HCT116 (cell line): ENCODE results near the gene MTHFD1L.

ENCODE experiments used
- EZH2 ChIP-seq: fragments of 200-600 bp; sonication (generic); IDR thresholded peaks from 2 replicates; pipeline ENCODE4 v1.6.1; 2017; ENCODE audit warnings: antibody characterized with exemption, mixed run types
- POLR2A ChIP-seq: IDR thresholded peaks from 2 replicates; pipeline ENCODE4 v1.7.0; 2011; ENCODE audit warnings: borderline replicate concordance; ENCODE audit not compliant: insufficient read depth, insufficient read length; ENCODE audit errors: extremely low read depth
- POLR2AphosphoS5 ChIP-seq: IDR thresholded peaks from 2 replicates; pipeline ENCODE4 v1.6.1; 2011; ENCODE audit warnings: mild to moderate bottlenecking, low read depth, low read length, moderate library complexity
- RAD21 ChIP-seq: IDR thresholded peaks from 2 replicates; pipeline ENCODE4 v1.6.1; 2012; ENCODE audit warnings: low read depth, mild to moderate bottlenecking
- SIN3A ChIP-seq: IDR thresholded peaks from 2 replicates; pipeline ENCODE4 v1.6.1; 2012; ENCODE audit warnings: low read depth
- ZBTB33 ChIP-seq: IDR thresholded peaks from 2 replicates; pipeline ENCODE4 v1.6.1; 2011; ENCODE audit warnings: mild to moderate bottlenecking, low read length, moderate library complexity; ENCODE audit not compliant: insufficient replicate concordance; ENCODE audit errors: extremely low read depth
- ZNF274 ChIP-seq: fragments of 200-500 bp; sonication (Bioruptor generic); IDR thresholded peaks from 2 replicates; pipeline ENCODE4 v1.6.1; 2014; ENCODE audit warnings: mild to moderate bottlenecking, low read depth, low read length, inconsistent platforms
- TF ChIP-seq, protein P1 (sequence below), 3 experiments: fragments of 200-600 bp in 1 of 3; sonication (generic) in 1 of 3; IDR thresholded peaks in 2 of 3; conservative IDR thresholded peaks in 1 of 3; 2 replicates each; pipeline ENCODE4 v1.5.1; 2012 to 2017; ENCODE audit warnings: low read depth in 2 of 3, low read length in 2 of 3, antibody characterized with exemption in 1 of 3, borderline replicate concordance in 1 of 3, control low read depth in 1 of 3, mild to moderate bottlenecking in 1 of 3, mixed read lengths in 1 of 3, mixed run types in 1 of 3, moderate library complexity in 1 of 3; ENCODE audit not compliant: insufficient read depth in 1 of 3
- TF ChIP-seq, protein P2 (sequence below): IDR thresholded peaks from 2 replicates; pipeline ENCODE4 v1.6.1; 2012

- TF ChIP-seq, protein P1, sequence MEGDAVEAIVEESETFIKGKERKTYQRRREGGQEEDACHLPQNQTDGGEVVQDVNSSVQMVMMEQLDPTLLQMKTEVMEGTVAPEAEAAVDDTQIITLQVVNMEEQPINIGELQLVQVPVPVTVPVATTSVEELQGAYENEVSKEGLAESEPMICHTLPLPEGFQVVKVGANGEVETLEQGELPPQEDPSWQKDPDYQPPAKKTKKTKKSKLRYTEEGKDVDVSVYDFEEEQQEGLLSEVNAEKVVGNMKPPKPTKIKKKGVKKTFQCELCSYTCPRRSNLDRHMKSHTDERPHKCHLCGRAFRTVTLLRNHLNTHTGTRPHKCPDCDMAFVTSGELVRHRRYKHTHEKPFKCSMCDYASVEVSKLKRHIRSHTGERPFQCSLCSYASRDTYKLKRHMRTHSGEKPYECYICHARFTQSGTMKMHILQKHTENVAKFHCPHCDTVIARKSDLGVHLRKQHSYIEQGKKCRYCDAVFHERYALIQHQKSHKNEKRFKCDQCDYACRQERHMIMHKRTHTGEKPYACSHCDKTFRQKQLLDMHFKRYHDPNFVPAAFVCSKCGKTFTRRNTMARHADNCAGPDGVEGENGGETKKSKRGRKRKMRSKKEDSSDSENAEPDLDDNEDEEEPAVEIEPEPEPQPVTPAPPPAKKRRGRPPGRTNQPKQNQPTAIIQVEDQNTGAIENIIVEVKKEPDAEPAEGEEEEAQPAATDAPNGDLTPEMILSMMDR (IDR thresholded peaks at IDR 0.05 in 2 of 3, conservative IDR thresholded peaks at IDR 0.05 in 1 of 3; ENCODE audit: borderline replicate concordance in 1 of 3, insufficient read depth in 1 of 3, low read depth in 2 of 3, low read length in 2 of 3): no peak
- no peak for TF ChIP-seq EZH2
- TF ChIP-seq RAD21: no peak
- TF ChIP-seq ZBTB33: no peak
- TF ChIP-seq ZNF274: no peak
- TF ChIP-seq POLR2AphosphoS5: no peak
- no peak for TF ChIP-seq SIN3A
- TF ChIP-seq, protein P2, sequence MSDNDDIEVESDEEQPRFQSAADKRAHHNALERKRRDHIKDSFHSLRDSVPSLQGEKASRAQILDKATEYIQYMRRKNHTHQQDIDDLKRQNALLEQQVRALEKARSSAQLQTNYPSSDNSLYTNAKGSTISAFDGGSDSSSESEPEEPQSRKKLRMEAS: no peak
- no peak for TF ChIP-seq POLR2A
Measured at GRCh38 chr6:150874179-150874578, 8.7 kb downstream of the MTHFD1L start.
